ENCODE results near the gene ECI2. TPM values are rescaled to one million over a fixed set of nuclear protein-coding genes. Genes with fewer than 3 reads are reported as not detected.

The ECI2 gene
- total RNA-seq (100 to 1,000 TPM in 2 of 4 donors, 10 to 100 TPM in 2; 70.1 to 124 (median 99.4) TPM), polyA plus RNA-seq (115 TPM)
- long read RNA-seq, donor 1, transcript ECI2-201 (10 exons, 1,380 nt), result minor isoform, 28 of 91 reads
- long read RNA-seq, donor 1, transcript ECI2-202 (10 exons, 1,407 nt), result major isoform, 54 of 91 reads
- long read RNA-seq, donor 1, partial matches to known transcripts, result 1 of 91 reads
- long read RNA-seq, donor 1, other reads (novel, unspliced or antisense), result 8 of 91 reads
- long read RNA-seq, donor 2, transcript ECI2-202 (10 exons, 1,407 nt), result minor isoform, 17 of 54 reads
- long read RNA-seq, donor 2, transcript ECI2-201 (10 exons, 1,380 nt), result major isoform, 29 of 54 reads
- long read RNA-seq, donor 2, partial matches to known transcripts, result 3 of 54 reads
- long read RNA-seq, donor 2, other reads (novel, unspliced or antisense), result 5 of 54 reads
- long read RNA-seq, donor 3, transcript ECI2-201 (10 exons, 1,380 nt), result minor isoform, 49 of 136 reads
- long read RNA-seq, donor 3, transcript ECI2-202 (10 exons, 1,407 nt), result major isoform, 80 of 136 reads
- long read RNA-seq, donor 3, partial matches to known transcripts, result 5 of 136 reads
- long read RNA-seq, donor 3, other reads (novel, unspliced or antisense), result 2 of 136 reads
- long read RNA-seq, donor 4, transcript ECI2-201 (10 exons, 1,380 nt), result minor isoform, 25 of 64 reads
- long read RNA-seq, donor 4, transcript ECI2-202 (10 exons, 1,407 nt), result major isoform, 28 of 64 reads
- long read RNA-seq, donor 4, partial matches to known transcripts, result 2 of 64 reads
- long read RNA-seq, donor 4, other reads (novel, unspliced or antisense), result 8 of 64 reads

DNA sequence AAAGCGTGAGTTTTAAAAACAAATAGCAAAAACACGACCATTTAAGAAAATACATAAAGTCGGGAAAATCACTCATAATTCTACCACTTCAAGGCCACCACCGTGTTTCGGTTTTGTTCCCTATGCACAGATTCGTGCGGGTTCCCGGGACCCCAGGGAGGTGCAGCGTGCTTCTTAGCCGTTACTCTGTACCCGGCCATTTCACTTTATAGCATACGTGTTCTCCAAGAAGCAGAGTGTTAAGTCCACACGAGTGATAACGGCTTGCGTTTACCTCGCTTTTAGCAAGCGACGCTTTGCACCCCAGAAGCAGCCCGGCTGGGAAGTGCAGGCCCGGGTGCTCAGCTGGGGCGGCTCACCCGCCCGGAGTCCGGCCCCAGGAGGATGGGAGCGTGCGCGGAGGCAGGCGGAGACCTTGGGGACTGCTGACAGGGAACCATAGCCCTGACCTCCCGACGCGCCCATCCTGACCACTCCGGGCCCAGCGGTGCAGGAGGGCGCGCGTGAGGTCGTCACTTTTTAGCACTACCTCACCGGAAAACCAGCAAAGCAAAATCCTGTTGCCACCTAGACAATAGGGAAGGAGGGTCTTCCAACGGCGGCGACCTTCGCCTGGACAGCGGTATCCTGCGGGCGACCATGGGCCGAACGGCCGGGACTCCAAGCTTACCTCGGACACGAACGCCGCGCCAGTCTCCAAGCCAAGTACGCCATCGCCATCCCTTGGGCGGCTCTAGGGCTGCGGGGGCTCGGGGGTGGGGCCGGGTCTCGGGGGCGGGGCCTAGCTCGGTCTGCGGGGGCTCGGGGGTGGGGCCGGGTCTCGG is at the start of gene ECI2:
ECI2 (minus strand) TSS at position 735 of the 824 bp plus-strand sequence; CDS start at position 720, 15 bp downstream.
- 1% methylated on average over 66 of the region's 66 CpGs for WGBS
- DNase-seq, result peak in 2 of 3 donors; percentile 90
- H3K27me3 ChIP-seq (ENCODE audit: control insufficient read depth, insufficient read depth), result no peaks in the 10 kb centered on the region
- peaks cover 3% of the 10 kb centered on the region for H3K4me1 ChIP-seq (ENCODE audit: control insufficient read depth, insufficient read depth, low read length)
- ATAC-seq, result peak; percentile 69 to 82
- peak within 1 kb of the TSS; percentile 97 for H3K27ac ChIP-seq (ENCODE audit: low read length)
- intact Hi-C loops (cut with DNase I), result no loop called here
- H3K4me3 ChIP-seq (ENCODE audit: low read length), result peak within 1 kb of the TSS; percentile 95
- H3K9me3 ChIP-seq (ENCODE audit: control insufficient read depth, low read length), result no peaks in the 10 kb centered on the region

DNA sequence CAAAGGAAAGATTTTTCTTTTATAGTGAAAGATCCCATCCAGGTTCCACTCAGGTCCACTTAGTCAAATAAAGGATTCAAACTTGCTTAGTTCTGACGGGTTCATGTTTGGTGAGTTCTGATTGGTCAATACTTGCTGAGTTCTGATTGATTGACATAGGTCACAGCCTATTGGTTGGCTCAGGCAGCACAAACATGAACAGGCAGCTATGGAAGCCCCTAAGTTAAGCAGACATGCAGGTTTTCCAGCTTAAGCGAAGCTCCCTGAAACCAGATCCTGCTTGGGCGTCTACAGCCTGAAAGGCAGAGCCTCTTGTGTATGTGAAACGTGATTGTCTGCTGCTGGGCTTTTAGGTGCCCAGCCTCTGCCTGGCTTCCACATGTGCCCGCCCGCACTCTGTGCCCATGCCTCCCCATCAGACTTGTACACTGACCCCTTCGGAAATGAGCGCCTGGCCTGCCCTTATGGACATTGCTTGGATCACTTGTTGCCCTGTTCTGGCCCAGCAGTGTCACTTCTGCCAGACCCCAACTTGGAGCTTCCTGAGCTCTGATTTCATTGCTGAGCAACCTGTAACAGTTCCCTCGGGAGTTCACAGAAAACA is 45.4 kb upstream of the ECI2 start:
- H3K27ac ChIP-seq (ENCODE audit: low read length), result no peak overlapping the region
- 85% methylated on average over 9 of the region's 9 CpGs for WGBS
- no peaks in the 10 kb centered on the region for H3K9me3 ChIP-seq (ENCODE audit: control insufficient read depth, low read length)
- DNase-seq (no peak), ATAC-seq (no peak)
- no peak overlapping the region for H3K4me3 ChIP-seq (ENCODE audit: low read length)
- intact Hi-C loops (cut with DNase I), result no loop called here
- H3K27me3 ChIP-seq (ENCODE audit: control insufficient read depth, insufficient read depth), result no peaks in the 10 kb centered on the region
- no peaks in the 10 kb centered on the region for H3K4me1 ChIP-seq (ENCODE audit: control insufficient read depth, insufficient read depth, low read length)

DNA sequence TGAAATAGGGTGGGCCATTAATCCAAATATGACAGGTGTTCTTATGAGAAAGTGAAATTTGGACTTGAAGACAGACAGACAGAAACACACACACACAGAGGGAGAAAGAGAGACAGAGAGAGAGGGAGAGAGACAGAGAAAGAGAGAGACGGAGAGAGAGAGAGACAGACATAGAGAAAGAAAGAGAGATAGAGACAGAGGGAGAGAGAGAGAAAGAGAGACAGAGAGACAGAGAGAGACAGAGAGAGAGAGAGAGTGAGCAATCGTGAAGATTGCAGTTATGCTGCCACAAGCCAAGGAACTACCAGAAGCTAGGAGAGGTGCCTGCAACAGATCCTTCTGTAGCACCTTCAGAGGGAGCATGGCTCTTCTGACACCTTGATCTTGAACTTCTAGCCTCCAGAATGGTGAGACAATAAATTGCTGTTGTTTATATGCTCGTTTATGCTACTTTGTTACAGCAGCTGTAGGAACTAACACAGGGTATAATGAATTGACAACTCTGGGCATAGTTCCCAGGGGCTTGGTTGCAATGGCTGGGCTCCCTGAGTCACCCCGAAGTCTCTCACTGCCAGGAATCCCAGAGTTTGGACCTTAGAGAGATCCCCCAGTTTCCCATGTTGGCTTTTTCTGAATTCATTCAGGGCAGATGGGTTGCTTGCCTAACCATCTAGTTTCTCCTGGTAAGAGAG is 44.7 kb upstream of the ECI2 start:
- Histone ChIP-seq H3K9me3 (ENCODE audit: control insufficient read depth, low read length) (no peaks in the 10 kb centered on the region), H3K27me3 (ENCODE audit: control insufficient read depth, insufficient read depth) (no peaks in the 10 kb centered on the region), H3K27ac (ENCODE audit: low read length) (no peak overlapping the region), H3K4me3 (ENCODE audit: low read length) (no peak overlapping the region), H3K4me1 (ENCODE audit: control insufficient read depth, insufficient read depth, low read length) (no peaks in the 10 kb centered on the region)
- WGBS, result 93% methylated on average over 4 of the region's 4 CpGs
- intact Hi-C loops (cut with DNase I), result no loop called here
- DNase-seq (no peak), ATAC-seq (no peak)

- no peak for DNase-seq
- intact Hi-C loops (cut with DNase I), result no loop called here
- Histone ChIP-seq H3K27me3 (ENCODE audit: control insufficient read depth, insufficient read depth) (no peaks in the 10 kb centered on the region), H3K9me3 (ENCODE audit: control insufficient read depth, low read length) (no peaks in the 10 kb centered on the region), H3K4me1 (ENCODE audit: control insufficient read depth, insufficient read depth, low read length) (no peaks in the 10 kb centered on the region), H3K4me3 (ENCODE audit: low read length) (no peak overlapping the region), H3K27ac (ENCODE audit: low read length) (no peak overlapping the region)
- ATAC-seq, result no peak
- WGBS, result 63% methylated on average over 8 of the region's 8 CpGs
These were observed 43.5 kb upstream of the ECI2 start for GRCh38 chr6:4178737-4179333.

GRCh38 chr6:4176907-4177306 is 41.5 kb upstream of the ECI2 start:
- WGBS, result 95% methylated on average over 2 of the region's 2 CpGs
- H3K27me3 ChIP-seq (ENCODE audit: control insufficient read depth, insufficient read depth), result no peaks in the 10 kb centered on the region
- no peaks in the 10 kb centered on the region for H3K4me1 ChIP-seq (ENCODE audit: control insufficient read depth, insufficient read depth, low read length)
- no peak for DNase-seq
- intact Hi-C loops (cut with DNase I), result no loop called here
- H3K9me3 ChIP-seq (ENCODE audit: control insufficient read depth, low read length), result no peaks in the 10 kb centered on the region
- no peak for ATAC-seq
- no peak overlapping the region for H3K27ac ChIP-seq (ENCODE audit: low read length)
- H3K4me3 ChIP-seq (ENCODE audit: low read length), result no peak overlapping the region

GRCh38 chr6:4174042-4174441 is 38.7 kb upstream of the ECI2 start:
- 91% methylated on average over 6 of the region's 6 CpGs for WGBS
- intact Hi-C loops (cut with DNase I), result no loop called here
- H3K9me3 ChIP-seq (ENCODE audit: control insufficient read depth, low read length), result no peaks in the 10 kb centered on the region
- no peak for DNase-seq
- ATAC-seq, result no peak
- no peaks in the 10 kb centered on the region for H3K4me1 ChIP-seq (ENCODE audit: control insufficient read depth, insufficient read depth, low read length)
- no peaks in the 10 kb centered on the region for H3K27me3 ChIP-seq (ENCODE audit: control insufficient read depth, insufficient read depth)
- H3K27ac ChIP-seq (ENCODE audit: low read length), result no peak overlapping the region
- H3K4me3 ChIP-seq (ENCODE audit: low read length), result no peak overlapping the region

- no peak for ATAC-seq
- 60% methylated on average over 3 of the region's 3 CpGs for WGBS
- intact Hi-C loops (cut with DNase I), result no loop called here
These were observed 37.0 kb upstream of the ECI2 start for GRCh38 chr6:4172368-4172767.

GRCh38 chr6:4170297-4170696 is 34.9 kb upstream of the ECI2 start:
- Histone ChIP-seq H3K9me3 (ENCODE audit: control insufficient read depth, low read length) (no peaks in the 10 kb centered on the region), H3K27ac (ENCODE audit: low read length) (no peak overlapping the region), H3K27me3 (ENCODE audit: control insufficient read depth, insufficient read depth) (no peaks in the 10 kb centered on the region), H3K4me1 (ENCODE audit: control insufficient read depth, insufficient read depth, low read length) (no peaks in the 10 kb centered on the region), H3K4me3 (ENCODE audit: low read length) (no peak overlapping the region)
- ATAC-seq, result no peak
- WGBS, result 93% methylated on average over 3 of the region's 3 CpGs
- intact Hi-C loops (cut with DNase I), result no loop called here
- DNase-seq, result no peak

More at GRCh38 chr6:4172368-4172767, 37.0 kb upstream of the ECI2 start:
- no peak overlapping the region for H3K4me3 ChIP-seq (ENCODE audit: low read length)
- H3K27me3 ChIP-seq (ENCODE audit: control insufficient read depth, insufficient read depth), result no peaks in the 10 kb centered on the region
- no peaks in the 10 kb centered on the region for H3K9me3 ChIP-seq (ENCODE audit: control insufficient read depth, low read length)
- H3K27ac ChIP-seq (ENCODE audit: low read length), result no peak overlapping the region
- no peak for DNase-seq
- no peaks in the 10 kb centered on the region for H3K4me1 ChIP-seq (ENCODE audit: control insufficient read depth, insufficient read depth, low read length)

DNA sequence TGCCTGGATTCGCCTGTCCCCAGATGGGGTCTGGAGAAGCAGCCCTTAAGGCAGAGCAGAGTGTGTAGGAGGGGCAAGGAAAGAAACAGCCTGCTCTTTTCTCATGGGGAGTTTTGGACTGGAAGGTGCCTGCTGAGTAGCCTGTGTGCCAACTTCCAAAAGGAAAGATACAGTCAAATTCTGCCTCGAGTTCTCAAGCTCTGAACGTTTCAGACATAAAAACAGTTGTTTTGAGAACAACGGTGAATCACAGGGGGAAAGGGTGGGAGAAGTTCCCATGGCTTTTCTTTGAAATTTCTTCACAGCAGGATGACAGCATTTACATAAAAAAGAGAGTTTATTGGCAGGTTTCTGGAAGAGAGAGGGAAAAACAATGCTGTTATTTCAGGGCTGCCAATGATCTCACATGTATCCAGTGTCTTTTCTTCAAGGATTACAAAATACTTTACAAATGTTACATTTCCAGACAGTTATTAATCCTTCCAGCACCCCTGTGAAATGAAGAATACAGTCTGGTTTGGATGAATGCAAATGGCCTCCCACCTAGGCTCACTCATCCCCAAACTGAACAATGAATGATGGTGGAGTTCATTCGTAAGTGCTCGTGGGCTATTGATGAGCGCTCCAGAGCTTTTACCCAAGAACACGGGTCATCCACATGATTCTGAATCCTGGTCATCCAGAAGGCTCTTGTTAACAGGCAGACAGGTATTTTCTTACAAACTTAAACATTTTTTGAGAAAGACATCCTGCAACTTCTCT is 33.8 kb upstream of the ECI2 start:
- H3K27ac ChIP-seq (ENCODE audit: low read length), result no peak overlapping the region
- no peak for DNase-seq
- WGBS, result 64% methylated on average over 8 of the region's 8 CpGs
- intact Hi-C loops (cut with DNase I), result no loop called here
- H3K4me3 ChIP-seq (ENCODE audit: low read length), result no peak overlapping the region
- no peaks in the 10 kb centered on the region for H3K27me3 ChIP-seq (ENCODE audit: control insufficient read depth, insufficient read depth)
- no peak for ATAC-seq
- no peaks in the 10 kb centered on the region for H3K9me3 ChIP-seq (ENCODE audit: control insufficient read depth, low read length)
- H3K4me1 ChIP-seq (ENCODE audit: control insufficient read depth, insufficient read depth, low read length), result no peaks in the 10 kb centered on the region

Measured in right cardiac atrium (tissue), 5 donors.